Embryonic facial prominence (tissue), 1 donor: ENCODE results near the gene NBPF20.
"Not testable (repeated sequence)": the region's sequence is repeated elsewhere in the genome, so short reads cannot be mapped to it uniquely, and the experiment has no call there.

Experiments
- DNase-seq: peaks from one replicate; pipeline ENCODE4 v3.0.0-alpha.2; 2016; ENCODE audit errors: extremely low spot score

Gene NBPF20

GRCh38 chr1:145425436-145426029, at the start of gene NBPF20:
Gene NBPF20, minus strand, starts transcription at chr1:145425603. Its CDS starts 20,331 bp downstream, at chr1:145405272.
- DNase-seq: peak; percentile 8

GRCh38 chr1:145474837-145475368, 49.5 kb upstream of the NBPF20 start:
- not testable (repeated sequence) for DNase-seq

- not testable (repeated sequence) for DNase-seq
Measured at GRCh38 chr1:145472731-145473130, 47.3 kb upstream of the NBPF20 start.

- DNase-seq: not testable (repeated sequence)
Measured at GRCh38 chr1:145471365-145471764, 46.0 kb upstream of the NBPF20 start.

- DNase-seq: peak; percentile 16
Measured at GRCh38 chr1:145465405-145466144, 40.2 kb upstream of the NBPF20 start.

GRCh38 chr1:145464708-145465336, 39.4 kb upstream of the NBPF20 start:
- not testable (repeated sequence) for DNase-seq

GRCh38 chr1:145464017-145464416, 38.6 kb upstream of the NBPF20 start:
- not testable (repeated sequence) for DNase-seq

- DNase-seq: not testable (repeated sequence)
Measured at GRCh38 chr1:145460684-145461083, 35.3 kb upstream of the NBPF20 start.

GRCh38 chr1:145460048-145460447, 34.6 kb upstream of the NBPF20 start:
- DNase-seq: not testable (repeated sequence)

- not testable (repeated sequence) for DNase-seq
Measured at GRCh38 chr1:145459591-145459990, 34.2 kb upstream of the NBPF20 start.

GRCh38 chr1:145459063-145459462, 33.7 kb upstream of the NBPF20 start:
- DNase-seq: not testable (repeated sequence)

GRCh38 chr1:145454824-145455177, 29.4 kb upstream of the NBPF20 start:
- not testable (repeated sequence) for DNase-seq

GRCh38 chr1:145453873-145454823, 28.7 kb upstream of the NBPF20 start:
- not testable (repeated sequence) for DNase-seq

- not testable (repeated sequence) for DNase-seq
Measured at GRCh38 chr1:145452506-145452905, 27.1 kb upstream of the NBPF20 start.

GRCh38 chr1:145451914-145452313, 26.5 kb upstream of the NBPF20 start:
- not testable (repeated sequence) for DNase-seq

- DNase-seq: not testable (repeated sequence)
Measured at GRCh38 chr1:145445219-145445618, 19.8 kb upstream of the NBPF20 start.

GRCh38 chr1:145442340-145442739, 16.9 kb upstream of the NBPF20 start:
- not testable (repeated sequence) for DNase-seq

- not testable (repeated sequence) for DNase-seq
Measured at GRCh38 chr1:145431363-145432256, 6.2 kb upstream of the NBPF20 start.

GRCh38 chr1:145430830-145431229, 5.4 kb upstream of the NBPF20 start:
- DNase-seq: not testable (repeated sequence)

- DNase-seq: not testable (repeated sequence)
Measured at GRCh38 chr1:145429329-145429728, 3.9 kb upstream of the NBPF20 start.
